ENCODE data around the gene NDUFB3.
"Not testable (repeated sequence)": the region's sequence is repeated elsewhere in the genome, so short reads cannot be mapped to it uniquely, and the experiment has no call there.

Gene NDUFB3

DNA sequence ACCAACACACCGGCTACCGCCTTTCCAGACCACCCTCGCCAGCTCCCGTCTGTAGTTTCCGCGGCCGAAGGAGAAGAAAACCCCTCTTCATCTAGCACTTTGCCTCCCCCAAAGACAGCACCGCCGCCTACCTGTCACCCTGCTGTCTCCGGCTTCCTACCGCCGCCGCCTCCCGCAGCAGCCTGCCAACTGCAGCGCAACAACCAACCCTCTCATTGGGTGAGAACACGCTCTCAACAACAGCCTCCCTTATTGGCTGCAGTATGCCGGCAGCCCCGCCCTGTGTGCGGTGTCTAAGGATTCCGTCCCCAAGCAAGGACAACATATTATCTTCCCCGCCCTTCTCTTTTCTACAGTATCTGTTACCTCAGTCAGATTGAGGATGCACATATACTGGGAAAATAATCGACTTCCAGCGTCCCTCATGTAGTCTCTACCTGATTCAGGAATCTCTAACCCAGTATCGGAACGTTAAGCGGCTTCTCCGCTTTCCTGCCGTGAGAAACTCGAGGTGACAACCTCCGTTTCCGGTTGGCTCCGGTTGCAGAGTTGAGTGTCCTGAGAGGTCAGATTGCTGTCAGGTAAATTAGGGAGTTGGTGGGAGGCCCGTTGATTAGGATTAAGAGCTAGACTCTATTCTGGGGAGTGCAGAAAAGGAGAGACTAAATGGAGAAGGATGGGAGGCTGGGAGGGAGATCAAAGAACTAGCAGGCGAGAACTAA, at the start of gene NDUFB3, which contains the start of gene HYCC2:
Gene NDUFB3 (plus strand): TSS at position 523 of the 722 bp plus-strand sequence. CDS start 6,882 bp downstream, outside the sequence.
Gene HYCC2 (minus strand): TSS at position 193 of the 722 bp plus-strand sequence. CDS start 47,662 bp downstream, outside the sequence.
- DNase-seq = peak; percentile 70 to 96

DNA sequence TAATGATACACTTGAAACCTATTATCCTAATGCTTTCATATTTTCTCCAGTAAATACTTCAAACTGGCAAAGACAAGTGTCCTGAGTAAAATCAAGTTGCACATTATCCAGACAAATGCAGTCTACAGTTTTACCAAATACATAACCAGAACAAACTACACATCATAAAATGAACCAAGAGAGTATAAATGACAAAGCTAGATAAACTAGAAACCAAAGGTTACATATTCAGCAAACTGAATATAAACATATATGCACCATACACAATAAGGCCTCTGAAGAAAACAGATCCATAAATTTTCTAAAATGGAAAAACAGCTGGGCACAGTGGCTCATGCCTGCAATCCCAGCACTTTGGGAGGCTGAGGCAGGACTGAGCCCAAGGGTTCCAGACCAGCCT, 47.3 kb upstream of the NDUFB3 start:
- DNase-seq = no peak

DNA sequence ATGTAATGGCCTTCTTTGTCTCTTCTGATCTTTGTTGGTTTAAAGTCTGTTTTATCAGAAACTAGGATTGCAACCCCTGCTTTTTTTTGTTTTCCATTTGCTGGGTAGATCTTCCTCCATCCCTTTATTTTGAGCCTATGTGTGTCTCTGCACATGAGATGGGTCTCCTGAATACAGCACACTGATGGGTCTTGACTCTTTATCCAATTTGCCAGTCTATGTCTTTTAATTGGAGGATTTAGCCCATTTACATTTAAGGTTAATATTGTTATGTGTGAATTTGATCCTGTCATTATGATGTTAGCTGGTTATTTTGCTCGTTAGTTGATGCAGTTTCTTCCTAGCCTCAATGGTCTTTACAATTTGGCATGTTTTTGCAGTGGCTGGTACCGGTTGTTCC, 37.4 kb upstream of the NDUFB3 start:
- not testable (repeated sequence) for DNase-seq

DNA sequence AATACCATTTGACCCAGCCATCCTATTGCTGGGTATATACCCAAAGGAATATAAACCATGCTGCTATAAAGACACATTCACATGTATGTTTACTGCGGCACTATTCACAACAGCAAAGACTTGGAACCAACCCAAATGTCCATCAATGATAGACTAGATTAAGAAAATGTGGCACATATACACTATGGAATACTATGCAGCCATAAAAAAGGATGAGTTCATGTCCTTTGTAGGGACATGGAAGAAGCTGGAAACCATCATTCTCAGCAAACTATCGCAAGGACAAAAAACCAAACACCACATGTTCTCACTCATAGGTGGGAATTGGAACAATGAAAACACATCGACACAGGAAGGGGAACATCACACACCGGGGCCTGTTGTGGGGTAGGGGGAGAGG, 33.4 kb upstream of the NDUFB3 start:
- not testable (repeated sequence) for DNase-seq

DNA sequence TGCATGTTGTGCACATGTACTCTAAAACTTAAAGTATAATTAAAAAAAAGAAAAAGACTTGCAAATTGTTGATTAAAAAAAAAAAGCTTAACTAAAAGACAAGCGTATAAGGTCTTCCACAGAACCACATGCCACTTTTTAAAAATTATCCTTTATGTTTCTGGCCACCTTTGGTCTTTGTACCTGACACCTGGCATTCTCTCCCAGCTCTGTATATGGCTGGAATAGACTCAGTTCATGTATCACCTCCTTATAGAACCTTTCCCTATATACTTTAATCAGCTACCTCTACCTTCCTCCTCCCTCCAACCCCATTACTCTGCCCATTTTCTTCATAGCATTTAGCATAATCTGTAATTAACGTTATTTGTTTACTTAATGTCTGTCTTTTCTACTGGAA, 32.9 kb upstream of the NDUFB3 start:
- no peak for DNase-seq

DNA sequence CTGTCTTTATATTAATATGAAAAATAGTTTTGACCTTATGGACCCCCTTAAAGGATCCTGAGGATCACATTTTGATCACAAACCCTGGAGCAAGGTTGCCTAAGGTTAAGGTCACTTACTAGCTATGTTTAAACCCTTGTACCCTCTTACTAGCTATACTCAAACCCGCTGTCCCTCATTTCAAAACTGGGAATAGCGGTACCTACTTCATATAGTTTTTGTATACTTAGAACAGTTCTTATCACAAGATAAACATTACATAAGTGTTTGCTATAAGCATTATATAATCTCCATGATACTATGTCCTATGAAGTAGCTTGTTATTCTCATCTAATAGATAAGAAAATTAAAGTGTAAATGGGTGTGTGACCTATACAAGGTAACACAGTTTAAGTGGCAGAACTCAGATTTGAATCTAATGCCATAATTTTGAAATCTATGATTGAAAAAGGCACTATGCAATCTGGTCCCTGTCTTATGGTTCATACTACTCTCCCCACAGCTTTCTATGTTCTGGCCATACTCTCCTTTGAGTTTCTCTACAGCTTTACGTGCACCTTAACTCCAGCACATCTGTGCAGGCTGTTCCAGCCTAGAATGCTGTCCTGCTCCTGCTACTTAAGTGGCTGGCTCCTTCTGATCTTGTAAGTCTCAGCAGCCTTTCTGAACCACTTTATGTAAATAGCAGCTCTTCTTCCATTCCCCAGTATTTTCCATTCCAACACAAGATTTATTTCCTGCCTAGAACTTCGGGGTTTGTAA, 30.8 kb upstream of the NDUFB3 start:
- no peak for DNase-seq

DNA sequence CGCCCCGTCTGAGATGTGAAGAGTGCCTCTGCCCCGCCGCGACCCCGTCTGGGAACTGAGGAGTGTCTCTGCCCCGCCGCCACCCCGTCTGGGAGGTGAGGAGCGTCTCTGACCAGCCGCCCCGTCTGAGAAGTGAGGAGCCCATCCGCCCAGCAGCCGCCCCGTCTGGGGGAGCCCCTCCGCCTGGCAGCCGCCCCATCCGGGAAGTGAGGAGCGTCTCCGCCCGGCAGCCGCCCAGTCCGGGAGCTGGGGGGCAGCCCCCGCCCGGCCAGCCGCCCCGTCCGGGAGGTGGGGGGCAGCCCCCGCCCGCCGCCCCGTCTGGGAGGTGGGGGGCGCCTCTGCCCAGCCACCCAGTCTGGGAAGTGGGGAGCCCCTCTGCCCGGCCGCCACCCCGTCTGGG, 29.4 kb upstream of the NDUFB3 start:
- not testable (repeated sequence) for DNase-seq

DNA sequence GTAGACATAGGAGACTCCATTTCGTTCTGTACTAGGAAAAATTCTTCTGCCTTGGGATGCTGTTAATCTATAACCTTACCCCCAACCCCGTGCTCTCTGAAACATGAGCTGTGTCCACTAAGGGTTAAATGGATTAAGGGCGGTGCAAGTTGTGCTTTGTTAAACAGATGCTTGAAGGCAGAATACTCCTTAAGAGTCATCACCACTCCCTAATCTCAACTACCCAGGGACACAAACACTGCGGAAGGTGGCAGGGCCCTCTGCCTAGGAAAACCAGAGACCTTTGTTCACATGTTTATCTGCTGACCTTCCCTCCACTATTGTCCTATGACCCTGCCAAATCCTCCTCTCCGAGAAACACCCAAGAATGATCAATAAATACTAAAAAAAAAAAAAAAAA, 28.8 kb upstream of the NDUFB3 start:
- not testable (repeated sequence) for DNase-seq

DNA sequence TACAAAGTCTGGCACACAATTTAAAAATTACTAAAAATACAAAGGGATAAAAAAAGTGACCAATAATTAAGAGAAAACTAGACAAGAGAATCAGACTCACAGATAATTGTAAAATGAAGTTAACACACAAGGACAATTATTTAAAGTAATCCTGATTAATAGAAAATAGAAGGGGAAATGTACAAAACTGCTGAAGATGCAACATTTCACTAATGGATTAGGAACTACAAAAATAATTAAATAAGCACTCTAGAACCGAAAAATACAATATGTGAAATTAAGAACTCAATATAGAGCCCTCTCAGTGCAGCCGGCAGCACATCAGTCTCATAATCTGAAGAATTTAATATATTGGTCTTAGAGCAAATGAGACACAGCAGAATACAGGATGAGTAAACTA, 24.9 kb upstream of the NDUFB3 start:
- DNase-seq = no peak

DNA sequence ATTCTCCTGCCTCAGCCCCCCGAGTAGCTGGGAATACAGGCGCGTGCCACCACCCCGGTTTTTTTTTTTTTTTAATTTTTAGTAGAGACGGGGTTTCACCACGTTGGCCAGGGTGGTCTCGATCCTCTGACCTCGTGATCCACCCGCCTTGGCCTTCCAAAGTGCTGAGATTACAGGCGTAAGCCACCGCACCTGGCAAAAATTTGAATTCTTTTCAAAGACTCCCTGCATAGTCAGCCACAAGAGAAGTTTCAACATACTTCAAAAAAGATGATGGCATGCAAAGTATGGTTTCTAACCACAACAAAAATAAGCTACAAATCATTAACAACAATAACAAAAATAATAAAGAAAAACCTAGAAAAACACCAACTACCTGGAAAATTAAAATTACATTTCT, 22.3 kb upstream of the NDUFB3 start:
- DNase-seq = no peak

DNA sequence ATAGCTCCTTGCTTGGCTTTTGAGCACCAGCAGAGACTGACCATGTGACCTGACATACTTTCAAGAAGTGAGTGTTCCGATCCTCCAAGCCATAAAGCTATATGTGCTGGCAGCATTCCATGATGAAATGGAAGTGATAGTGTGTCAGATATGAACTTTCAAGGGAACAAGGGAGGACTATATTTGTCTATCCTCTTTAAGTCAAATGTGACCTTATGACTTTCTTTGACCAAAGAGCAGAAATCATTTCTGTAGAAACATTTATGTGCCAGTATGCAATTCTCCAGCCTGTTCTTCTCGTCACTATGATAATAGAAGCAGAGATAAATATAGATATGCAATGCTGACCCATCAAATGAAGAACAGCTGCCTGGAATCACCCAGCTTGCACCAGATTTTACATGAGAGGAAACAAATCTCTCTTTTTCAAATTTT, 14.7 kb upstream of the NDUFB3 start:
- no peak for DNase-seq

DNA sequence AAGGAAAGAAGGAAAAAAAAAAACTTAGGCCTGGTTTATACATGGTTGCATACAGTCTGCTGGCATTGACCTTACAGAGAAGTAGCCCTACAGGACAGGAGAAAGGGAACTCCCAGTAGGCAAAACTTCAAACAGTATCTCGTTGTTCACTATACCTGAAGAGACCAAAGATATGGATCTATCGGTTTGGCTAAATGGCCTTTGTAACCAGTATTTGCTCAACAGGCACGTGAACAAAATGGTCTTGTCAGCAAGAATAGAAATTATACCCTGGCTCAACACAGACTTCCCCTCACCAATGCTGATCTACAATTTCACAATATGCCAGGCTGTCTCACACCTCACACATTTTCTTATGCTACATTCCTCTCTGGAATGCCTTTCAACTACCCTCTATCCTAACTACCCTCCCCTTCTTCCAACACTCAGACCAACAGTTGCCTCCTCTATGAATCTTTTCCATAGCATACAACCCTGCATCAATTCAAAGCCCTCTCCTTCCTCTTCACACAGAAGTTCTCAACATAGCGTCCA, 14.0 kb upstream of the NDUFB3 start:
- no peak for DNase-seq

DNA sequence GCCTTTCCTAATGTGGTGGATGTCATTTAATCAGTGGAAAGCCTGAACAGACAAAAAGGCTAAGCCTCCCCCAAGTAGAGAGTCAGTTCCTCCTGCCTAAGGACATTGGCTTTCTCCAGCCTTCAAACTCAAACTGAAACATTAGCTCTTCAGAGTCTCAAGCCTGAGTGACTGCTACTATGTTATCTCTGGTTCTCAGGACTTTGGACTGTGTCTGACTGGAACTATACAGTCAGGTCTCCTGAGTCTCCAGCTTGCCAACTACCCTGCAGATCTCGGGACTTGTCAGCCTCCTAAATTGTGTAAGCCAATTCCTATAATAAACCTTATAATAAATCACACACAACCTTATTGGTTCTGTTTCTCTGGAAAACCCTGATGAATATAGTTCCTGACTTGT, 12.9 kb upstream of the NDUFB3 start:
- DNase-seq = no peak

DNA sequence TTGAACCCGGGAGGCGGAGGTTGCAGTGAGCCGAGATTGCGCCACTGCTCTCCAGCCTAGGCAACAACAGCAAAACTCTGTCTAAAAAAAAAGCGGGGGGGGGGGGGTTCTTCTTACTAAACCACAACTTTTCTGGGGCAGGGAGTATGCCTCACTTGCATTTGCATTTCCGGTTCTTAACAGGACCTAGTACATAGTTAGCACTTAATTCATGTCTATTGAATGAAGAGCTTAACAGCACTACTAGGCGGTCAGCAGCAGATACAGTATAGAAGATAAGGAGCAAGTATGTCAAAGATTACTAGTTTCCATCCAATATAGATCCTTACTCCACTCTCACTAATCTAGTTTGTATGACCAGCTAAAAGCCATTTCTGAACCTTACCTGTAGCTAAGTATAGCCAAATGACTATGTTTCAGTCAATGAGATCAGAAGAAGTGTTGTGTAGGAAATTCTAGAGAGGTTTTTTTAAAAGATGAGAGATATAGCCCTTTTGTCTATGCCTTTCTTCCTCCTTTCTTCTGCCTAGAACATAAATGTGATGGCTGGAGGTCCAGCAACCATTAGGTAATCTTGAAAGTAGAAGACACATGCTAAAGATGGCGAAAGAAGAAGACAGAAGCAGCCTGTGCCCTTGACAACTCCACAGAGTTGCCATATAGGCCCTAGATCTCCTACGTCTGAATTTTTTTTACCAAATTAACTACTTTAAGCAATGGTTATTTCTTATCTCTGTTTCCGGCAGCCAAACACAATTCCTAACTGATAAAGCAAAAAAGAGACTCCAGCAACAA, 11.6 kb upstream of the NDUFB3 start:
- DNase-seq = no peak

DNA sequence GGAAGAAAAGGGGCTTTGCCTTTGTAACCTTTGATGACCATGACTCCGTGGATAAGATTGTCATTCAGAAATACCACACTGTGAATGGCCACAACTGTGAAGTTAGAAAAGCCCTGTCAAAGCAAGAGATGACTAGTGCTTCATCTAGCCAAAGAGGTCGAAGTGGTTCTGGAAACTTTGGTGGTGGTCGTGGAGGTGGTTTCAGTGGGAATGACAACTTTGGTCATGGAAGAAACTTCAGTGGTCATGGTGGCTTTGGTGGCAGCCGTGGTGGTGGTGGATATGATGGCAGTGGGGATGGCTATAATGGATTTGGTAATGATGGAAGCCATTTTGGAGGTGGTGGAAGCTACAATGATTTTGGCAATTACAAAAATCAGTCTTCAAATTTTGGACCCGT, 8.3 kb upstream of the NDUFB3 start:
- DNase-seq = not testable (repeated sequence)

DNA sequence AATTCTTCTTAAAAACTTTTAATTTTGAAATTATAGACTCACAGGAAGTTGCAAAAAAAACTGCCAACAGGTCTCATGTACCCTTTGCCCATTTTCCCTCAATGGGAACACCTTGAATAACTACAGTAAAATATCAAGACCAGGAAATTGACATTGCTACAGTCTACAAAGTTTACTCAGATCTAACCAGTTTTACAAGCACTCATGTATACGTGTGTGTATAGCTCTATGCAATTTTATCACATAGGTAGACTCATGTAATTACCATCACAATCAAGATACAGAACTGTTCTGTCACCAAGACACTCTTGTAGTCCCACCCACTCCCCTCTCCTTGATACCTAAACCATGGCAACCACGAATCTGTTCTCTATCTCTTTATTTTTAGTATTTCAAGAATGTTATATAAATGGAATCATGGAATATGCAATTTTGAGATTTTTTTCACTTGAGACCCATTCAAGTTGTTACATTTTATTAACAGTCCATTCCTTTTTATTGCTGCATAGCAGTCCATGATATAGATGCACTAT, 6.9 kb upstream of the NDUFB3 start:
- no peak for DNase-seq

DNA sequence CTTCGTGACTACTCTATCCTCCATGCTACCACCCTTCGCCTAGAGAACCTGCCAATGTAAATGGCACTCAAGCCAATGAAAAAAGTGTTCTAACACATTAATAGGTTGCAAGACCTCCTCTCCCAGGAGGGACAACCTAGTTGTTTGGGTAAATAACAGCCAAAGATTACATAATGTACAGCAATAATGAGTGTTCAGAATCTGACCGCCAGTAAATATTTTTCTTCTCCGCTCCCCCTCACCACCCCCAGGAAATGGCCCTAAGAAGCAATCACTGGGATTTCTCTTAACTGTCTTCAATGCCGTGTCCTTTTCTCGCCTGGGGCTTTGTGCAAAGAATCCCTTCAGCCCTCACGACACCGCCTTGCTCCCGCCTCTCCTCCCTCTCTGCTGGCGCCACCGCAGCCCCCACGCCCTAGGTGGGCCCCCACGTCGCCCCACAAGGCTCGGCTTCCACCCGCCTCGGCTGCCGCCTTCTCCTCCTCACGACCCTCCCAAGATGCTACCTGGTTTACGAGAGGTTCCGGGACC, 788 bp upstream of the NDUFB3 start:
- no peak for DNase-seq

DNA sequence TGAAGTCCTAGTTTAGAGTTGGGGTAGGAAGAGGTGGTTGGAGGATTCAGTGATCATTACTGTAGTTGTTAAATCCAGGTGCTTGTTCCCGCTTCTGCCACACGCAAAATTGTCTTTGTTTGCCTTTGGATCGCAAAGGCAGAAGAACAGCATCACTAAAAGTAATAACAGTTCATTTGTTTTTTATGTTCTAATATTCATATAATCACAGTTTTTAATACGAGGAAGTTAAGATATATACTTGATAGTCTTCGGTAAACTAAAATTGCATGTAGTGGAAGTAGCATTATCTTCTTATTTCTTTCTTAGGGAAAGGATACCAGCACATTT, 365 bp downstream of the NDUFB3 start:
- DNase-seq = no peak

DNA sequence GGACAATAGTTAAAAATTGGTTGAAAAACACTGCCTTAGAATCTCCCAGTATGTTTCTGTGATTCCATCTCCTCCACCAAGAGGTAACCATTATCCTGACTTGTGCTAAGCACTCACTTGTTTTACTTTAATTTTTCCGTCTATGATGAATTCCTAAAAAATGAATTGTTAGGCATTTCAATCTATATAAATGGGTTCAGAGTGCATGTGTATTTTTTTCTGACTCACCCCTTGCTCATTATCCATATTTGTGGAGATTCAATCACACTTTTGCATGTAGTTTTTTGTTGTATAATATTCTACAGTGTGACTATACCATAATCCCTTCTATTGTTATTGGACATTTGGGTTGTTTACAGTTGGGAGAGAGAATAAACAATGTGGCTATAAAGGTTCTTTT, 1.3 kb downstream of the NDUFB3 start:
- no peak for DNase-seq

DNA sequence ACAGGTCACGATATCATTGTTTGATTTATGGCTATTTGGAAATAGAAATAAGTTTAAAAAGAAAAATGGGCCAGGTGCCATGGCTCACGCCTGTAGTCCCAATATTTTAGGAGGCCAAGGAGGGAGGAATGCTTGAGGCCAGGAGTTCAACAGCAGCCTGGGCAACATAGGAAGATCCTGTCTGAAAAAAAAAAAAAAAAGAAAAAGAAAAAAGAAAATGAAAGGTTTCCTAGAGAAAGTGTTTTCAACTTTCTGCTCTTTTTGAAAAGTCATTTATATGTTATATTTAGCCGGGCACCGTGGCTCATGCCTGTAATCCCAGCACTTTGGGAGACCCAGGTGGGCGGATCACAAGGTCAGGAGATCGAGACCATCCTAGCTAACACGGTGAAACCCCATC, 3.2 kb downstream of the NDUFB3 start:
- DNase-seq = no peak

DNA sequence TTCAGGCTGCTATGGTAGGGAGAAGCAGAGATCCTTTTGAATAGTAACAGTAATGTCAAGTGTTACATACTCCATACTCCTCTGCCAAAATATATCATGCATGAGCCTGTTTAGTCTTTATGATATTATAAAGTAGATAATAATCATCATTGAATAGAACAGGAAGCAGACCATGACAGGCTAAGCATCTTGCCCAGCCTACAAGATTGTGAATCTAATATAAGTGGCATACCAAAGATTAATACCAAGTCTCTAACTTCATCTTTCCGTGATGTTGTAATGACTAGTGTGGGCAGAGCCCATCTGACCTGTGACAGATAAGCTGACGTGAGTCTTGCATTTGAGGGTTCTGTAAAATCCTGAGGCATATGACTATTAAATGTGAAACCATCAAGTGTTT, 13.1 kb downstream of the NDUFB3 start:
- DNase-seq = no peak

DNA sequence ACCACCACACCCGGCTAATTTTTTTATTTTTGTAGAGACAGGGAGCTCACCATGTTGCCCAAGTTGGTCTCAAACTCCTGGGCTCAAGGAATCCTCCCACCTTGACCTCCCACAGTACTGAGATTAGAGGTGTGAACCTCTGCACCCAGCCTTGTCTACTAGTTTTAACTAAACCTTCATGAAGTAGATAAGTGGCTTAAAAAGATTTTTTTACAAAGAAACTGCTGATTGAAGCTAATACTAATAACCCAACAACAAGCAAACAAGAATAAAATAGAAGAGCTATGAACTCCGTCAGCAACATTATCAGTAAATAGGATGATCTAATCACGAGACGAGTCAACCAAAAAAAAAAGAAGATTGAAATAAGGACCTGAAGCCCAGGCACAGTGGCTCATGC, 18.8 kb downstream of the NDUFB3 start:
- DNase-seq = no peak

DNA sequence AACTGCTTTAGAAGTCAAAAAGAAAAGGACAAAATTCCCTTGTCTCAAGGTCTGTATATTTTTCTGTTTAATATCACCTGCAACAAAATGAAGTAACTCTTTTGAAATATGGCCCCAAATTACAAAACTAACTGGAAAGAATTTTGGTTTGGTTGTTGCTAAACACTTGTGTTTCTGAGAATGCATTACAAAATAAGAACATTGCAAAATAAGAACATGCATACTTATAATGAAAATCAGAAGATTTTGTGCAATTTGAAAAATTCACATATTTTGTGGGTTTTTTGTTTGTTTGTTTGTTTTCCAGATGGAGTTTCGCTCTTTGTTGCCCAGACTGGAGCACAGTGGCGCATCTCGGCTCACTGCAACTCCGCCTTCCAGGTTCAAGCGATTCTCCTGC, 21.8 kb downstream of the NDUFB3 start:
- DNase-seq = no peak
